GM08714 (cell line): ENCODE measurements around the gene CMTM7.

Experiments used
- H3K4me3 ChIP-seq: fragments of 200-500 bp; sonication (Bioruptor generic); 2 replicates; pipeline ENCODE4 v1.5.1; 2014; ENCODE audit warnings: mild to moderate bottlenecking, low read length, inconsistent platforms
- ZNF274 ChIP-seq: IDR thresholded peaks from 2 replicates; pipeline ENCODE4 v1.6.1; 2012; ENCODE audit warnings: mild to moderate bottlenecking, low read depth, low read length

CMTM7 gene, protein sequence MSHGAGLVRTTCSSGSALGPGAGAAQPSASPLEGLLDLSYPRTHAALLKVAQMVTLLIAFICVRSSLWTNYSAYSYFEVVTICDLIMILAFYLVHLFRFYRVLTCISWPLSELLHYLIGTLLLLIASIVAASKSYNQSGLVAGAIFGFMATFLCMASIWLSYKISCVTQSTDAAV

DNA sequence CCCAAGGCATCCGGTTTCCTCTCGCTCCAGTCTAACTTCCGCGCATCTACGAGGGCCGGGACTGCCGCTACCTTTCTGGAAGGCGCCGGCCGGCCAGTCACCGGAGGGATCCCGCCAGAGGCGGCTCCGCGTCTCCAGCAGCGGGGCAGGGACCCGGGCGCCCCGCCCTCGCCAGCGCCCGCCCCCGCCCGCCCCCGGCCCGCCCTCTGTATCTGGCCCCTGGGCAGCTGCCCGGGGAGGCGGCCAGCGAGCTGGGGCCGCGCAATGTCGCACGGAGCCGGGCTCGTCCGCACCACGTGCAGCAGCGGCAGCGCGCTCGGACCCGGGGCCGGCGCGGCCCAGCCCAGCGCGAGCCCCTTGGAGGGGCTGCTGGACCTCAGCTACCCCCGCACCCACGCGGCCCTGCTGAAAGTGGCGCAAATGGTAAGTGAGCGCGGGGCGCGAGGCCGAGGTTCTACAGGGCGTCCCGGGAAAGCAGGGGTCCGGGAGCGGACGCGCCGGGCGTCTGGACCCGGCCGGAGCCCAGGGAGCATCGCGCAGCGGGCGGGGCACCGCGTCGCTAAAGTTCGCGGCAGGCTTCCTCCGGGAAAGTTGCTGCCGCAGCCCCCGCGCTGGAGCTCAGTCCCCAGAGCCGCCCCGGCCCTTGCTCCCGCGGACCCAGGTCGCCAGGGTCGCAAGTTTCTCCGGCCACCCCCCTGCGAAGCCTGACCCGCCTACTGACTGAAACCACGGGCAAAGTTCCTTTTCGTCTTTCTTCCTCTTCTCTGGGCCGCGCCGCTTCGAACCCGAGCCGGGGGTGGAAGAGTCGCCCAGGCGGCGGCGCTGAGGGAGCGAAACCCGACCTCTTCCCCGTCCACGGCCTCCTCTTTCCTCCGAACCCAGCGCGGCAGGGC, at the start of gene CMTM7:
Gene CMTM7, plus strand, starts transcription at position 211 of the 893 bp plus-strand sequence. Its CDS starts 54 bp downstream, at position 265.
- TF ChIP-seq ZNF274, result no peak
- H3K4me3 ChIP-seq, result peak within 1 kb of the TSS; percentile 75

- no peak for TF ChIP-seq ZNF274
- no peak overlapping the region for H3K4me3 ChIP-seq
These were observed 44.1 kb upstream of the CMTM7 start for GRCh38 chr3:32347343-32348125.

DNA sequence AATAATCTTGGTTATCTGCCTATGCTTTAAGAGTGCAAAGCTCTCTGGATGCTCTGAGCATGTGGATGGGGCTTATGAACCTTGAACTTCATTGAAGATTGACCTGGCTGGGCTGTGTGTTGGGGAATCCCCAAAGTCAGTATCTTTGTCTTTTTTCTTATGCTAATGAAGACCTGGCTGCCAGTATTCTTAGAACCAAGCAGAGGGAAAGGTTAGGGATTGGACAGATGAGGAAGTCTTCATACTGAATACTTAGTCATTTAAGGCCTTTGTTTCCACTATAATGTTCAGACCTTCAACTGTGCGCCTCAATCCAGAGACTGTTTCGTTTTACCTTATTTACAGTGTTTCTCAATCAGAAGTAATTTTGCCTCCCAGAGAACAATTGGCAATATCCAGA, 42.5 kb upstream of the CMTM7 start:
- H3K4me3 ChIP-seq, result no peak overlapping the region
- no peak for TF ChIP-seq ZNF274

DNA sequence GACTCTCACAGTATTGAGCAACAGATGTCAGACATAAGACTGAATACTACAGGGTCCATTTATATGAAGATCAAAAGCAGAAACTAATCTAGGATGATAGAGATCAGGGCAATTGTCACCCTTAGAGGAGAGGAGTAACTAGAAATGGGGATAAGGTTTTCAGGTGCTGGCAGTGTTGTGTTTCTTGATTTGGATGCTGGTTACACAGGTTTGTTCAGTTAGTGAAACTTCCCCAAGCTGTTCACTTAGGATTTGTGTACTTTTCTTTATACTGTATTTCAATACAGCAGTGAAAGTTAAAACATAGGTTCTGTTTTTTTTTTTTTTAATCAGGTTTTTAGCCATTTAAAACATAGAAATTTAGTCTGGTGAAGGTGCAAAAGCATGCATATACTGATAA, 39.1 kb upstream of the CMTM7 start:
- no peak overlapping the region for H3K4me3 ChIP-seq

GRCh38 chr3:32353351-32353750, 38.3 kb upstream of the CMTM7 start:
- TF ChIP-seq ZNF274, result no peak
- H3K4me3 ChIP-seq, result no peak overlapping the region

More for the DNA sequence above, 39.1 kb upstream of the CMTM7 start:
- TF ChIP-seq ZNF274, result no peak

GRCh38 chr3:32354362-32354778, 37.3 kb upstream of the CMTM7 start:
- no peak overlapping the region for H3K4me3 ChIP-seq
- no peak for TF ChIP-seq ZNF274

GRCh38 chr3:32355751-32356291, 35.8 kb upstream of the CMTM7 start:
- no peak overlapping the region for H3K4me3 ChIP-seq
- no peak for TF ChIP-seq ZNF274

GRCh38 chr3:32359766-32360492, 31.7 kb upstream of the CMTM7 start:
- no peak overlapping the region for H3K4me3 ChIP-seq
- no peak for TF ChIP-seq ZNF274

- TF ChIP-seq ZNF274, result no peak
These were observed 31.2 kb upstream of the CMTM7 start for GRCh38 chr3:32360493-32360827.

GRCh38 chr3:32366638-32367397, 24.8 kb upstream of the CMTM7 start:
- no peak overlapping the region; the same call in 1 of the 2 replicates for H3K4me3 ChIP-seq
- no peak for TF ChIP-seq ZNF274

More at GRCh38 chr3:32360493-32360827, 31.2 kb upstream of the CMTM7 start:
- no peak overlapping the region for H3K4me3 ChIP-seq

- no peak overlapping the region; the same call in 1 of the 2 replicates for H3K4me3 ChIP-seq
- TF ChIP-seq ZNF274, result no peak
These were observed 24.2 kb upstream of the CMTM7 start for GRCh38 chr3:32367442-32367841.

DNA sequence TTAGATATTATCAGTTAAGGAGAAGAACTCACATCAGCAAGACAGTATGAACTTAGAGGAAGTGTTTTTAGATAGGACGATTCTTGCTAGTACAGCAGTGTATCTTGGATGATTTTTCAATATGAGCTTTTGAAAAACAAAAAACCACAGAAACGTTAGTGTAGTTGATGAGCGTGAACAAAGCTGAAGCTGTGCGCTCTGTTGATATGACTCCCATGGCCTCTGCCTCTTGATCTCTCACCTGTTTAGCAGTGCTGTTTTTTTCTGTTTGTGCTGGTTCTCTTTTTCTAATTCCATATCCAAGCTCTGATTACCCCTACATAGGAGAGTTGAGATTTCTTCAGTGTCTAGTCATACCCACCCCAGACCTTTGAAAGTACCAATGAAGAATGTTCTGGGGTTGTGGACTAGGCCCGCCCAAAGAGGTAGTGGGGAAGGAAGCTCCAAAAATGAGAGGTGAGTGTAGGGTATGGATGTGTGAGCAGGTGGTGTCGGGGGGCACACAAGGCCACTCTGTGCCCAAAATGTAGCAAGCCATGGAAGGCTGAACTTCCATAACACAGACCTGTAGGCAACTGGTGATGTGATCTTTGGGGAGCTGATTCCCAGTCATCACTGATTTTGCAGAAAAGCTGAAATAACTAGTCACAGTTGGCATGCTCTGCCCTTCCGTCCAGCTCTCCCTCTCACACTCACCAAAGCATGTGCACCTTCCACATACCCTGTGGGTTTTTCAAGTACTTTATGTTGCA, 20.0 kb upstream of the CMTM7 start:
- TF ChIP-seq ZNF274, result no peak
- H3K4me3 ChIP-seq, result no peak overlapping the region
